ENCODE measurements around the gene DCC.

The DCC gene

DNA sequence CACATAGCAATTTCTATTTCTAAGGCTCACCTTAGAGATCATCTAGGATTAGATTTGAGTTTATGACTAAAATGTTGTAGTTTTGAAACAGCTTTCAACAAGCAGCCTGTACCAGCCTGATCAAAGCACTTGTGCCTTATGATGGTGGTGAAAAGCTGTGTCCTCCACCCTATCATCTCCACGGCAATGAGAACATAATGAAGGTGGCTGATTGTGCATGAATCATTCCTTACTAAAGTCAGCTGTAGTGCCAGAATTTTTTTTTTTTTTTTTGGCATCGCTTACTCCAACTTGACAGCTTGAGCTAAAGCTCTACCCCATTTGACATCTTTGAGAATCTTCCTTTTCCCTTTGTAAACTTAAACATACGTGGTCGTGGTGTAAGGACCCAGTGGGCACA, 86.0 kb downstream of the DCC start:
- no peak for DNase-seq

DNA sequence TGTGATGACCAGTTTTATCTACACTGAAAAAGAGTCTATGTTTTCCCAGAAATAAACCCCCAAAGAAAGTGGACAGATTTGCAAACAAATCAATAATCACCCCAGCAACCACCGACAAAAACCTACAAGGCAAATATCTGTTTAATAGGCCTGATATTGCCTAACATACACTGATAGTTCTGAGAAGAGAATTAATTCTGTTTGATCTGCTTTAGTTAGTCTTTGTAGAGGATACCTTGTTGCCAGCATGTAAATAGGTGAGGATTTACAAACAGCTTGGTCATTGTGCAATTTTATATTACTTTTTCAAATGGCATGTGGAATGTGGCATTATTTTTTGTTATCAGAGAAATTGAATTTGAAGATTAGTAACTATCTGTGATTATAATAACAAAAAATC, 86.5 kb downstream of the DCC start:
- no peak for DNase-seq

DNA sequence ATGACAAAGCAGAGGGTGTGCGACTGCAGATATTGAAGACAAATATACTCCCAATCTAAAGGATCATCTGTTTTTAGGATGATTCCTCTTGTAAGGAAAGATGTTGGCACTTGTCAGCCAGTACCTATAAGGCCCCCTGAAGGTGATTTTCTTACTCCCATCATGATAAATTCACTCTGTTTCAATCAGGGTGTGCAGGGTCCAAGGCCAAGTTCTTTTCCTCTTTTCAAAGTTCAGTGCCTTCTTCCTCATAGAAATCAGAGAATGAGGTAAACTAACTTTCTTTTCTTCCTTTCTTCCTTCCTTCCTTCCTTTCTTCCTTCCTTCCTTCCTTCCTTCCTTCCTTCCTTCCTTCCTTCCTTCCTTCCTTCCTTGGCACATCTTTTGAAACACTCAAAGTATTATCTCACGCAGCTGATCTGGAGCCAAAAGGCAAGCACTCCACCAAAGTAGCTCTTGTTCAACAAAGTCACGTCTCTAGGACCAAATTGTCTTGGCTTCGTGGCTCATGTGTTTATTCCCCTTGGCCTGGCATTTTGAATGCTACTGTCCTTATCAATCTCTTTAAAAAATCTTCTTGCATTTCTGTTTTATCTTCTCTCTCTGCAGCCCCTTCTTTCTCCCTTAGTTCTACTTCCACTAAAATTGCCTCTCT, 87.7 kb downstream of the DCC start:
- DNase-seq = no peak

DNA sequence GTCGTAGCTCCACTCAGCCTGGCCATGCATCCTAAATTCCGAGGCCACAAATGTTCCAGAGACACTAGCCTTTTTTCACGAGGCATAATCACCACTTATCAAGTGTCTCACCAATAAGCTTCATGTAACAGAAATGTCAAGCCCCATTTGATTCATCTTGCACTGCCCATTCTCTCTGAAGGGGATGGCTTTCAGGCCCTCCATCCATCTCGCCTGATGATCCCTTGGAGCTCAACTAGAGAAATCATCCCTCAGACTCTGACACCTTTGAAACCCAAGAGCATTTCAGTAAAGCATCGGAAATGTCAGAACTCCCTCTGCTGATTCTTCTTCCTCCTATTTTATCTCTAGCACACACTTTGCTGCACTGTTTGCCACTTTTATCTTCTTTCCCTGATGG, 91.7 kb downstream of the DCC start:
- no peak for DNase-seq

DNA sequence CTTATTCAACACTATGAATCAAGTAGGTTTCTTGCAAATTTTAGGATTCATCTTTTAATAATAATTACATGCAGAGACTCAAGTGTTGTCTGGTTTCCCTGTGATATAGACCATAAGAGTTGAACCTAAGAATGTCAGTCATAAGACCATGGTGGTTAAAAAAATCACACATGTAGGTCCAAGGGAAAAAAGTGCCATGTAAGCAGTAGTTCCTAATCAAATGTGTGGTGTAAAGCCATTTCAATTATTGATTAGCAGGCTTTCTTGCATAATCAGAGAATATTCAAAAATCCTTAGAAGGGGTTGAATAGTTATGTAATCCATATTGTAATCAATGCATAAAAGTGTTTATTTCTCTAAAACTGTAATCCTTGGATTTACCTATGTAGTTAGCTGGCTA, 93.8 kb downstream of the DCC start:
- DNase-seq = no peak

DNA sequence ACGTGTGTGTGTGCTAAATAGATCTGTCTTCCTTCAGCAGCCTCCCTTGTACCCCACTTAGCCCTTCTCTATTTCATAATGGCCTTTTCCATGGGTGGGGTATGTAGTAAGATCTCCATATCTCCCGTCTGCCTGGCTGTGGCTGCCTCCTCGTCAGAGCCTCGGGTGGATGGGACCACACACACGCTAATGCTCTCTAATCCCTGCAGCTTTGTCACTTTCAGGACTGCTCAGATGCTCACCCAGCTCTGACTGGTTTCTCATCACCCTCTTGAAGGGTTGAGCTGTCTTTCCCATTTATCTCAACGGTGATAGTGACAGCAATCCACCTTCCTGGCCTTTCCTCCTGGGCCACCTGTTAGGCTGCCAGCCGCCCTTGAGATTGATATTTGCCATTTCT, 95.3 kb downstream of the DCC start:
- no peak for DNase-seq

DNA sequence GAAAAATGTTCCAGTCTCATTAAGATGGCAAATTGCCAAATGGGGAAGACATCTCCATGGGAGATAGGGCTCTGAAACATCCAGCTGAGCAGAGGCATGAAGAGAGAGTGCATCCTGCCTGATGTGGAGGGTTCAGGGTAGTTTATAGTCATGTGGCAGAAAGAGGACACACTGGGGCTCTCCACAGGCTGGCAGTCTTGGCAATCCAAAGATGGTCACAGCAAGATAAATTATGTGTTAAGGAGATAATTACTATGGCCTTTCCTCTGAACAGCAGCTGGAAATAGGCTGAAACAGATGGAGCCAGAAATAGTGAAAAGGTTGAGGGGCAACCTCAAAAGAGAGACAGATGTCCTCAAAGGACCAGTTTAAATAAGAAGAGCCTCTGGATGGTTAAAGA, 97.2 kb downstream of the DCC start:
- no peak for DNase-seq

DNA sequence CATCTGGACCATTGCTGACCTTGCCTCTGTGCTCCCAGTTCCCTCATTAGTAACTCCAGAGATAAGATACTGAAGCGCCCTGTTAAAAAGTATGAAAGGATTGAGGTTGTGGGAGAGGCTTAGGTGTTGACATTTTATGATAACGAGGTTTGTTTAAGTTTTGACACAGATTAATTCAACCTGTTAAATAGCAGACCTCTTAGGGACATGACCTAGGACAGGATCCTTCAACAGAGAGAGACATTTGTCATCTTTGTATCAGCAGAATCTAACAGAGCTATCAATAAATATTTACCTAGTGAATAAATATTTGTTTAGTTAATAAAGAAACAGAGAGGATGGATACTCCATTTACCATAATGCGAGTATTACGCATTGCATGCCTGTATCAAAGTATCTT, 99.5 kb downstream of the DCC start:
- no peak for DNase-seq

DNA sequence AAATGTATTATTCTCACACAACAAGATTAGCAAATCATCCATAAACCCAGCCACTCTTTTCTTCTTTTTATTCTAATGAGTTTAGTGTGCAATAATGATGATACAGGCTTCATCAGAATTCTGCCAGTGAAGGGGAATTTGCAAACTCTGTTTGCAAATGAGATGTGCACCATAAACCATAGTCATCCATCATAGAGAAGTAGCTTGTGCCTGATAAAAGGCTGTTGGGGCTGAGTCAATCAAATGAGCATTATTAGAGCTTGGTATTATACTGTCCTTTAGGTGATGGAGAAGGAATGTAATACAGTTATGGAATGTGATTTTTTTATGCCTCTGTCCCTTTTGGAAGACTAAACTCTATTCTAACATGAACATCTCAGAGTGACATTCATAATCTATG, 101.8 kb downstream of the DCC start:
- DNase-seq = no peak

DNA sequence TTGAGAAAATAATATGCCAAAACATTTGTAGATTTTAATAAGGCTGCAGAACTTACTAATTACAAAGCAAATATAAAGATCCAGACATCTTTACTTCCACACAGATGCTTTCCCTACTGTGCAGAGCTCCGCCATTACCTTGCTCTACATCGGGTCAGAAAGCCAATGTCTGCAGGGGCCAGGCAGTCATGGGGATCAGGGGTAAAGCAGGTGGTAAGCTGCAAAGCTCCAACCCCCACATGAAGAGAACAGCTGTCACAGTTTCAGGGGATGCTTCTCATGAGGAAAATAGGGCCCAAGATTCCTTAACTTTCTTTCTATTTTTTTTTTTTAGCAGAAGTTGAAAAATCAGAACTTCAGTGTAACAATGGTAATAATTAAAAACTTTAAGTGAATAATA, 102.7 kb downstream of the DCC start:
- DNase-seq = no peak

DNA sequence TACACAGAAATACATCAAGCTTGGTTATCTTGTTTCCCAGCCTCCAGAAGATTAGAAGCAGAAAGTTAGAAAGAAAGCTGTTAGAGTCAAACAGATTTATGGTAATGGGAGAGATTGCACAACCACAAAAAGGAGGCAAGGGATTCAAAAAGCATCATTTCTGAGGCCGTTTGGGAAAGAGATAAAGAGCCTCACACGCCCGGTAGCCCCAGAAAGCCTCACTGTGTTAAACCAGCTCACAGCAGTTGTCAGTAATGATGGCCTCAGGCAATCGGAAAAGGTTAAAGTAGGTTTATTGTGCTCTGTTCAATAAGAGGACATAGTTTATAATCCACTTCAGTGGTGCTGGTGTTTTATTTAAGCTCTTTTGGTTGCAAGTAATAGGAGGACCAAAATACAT, 111.3 kb downstream of the DCC start:
- DNase-seq = no peak

DNA sequence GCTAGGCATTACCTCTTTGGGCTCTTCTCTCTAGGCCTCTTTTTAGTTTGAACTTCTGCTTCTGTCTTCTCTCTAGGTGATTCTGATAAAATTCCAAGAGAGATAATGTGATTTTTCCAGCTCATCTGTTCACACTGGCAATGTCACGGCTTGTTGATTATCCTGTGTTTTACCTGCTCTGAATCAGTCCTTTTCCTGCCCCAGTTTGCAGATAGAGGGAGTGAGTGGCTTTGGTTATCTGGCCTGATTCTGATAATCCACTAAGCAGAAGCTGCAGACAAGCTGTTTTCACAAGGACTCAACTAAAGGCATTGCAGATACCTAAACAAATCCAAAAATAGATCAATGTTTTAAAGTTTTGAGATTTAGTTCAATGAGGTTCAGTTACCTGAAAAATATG, 111.9 kb downstream of the DCC start:
- no peak for DNase-seq

DNA sequence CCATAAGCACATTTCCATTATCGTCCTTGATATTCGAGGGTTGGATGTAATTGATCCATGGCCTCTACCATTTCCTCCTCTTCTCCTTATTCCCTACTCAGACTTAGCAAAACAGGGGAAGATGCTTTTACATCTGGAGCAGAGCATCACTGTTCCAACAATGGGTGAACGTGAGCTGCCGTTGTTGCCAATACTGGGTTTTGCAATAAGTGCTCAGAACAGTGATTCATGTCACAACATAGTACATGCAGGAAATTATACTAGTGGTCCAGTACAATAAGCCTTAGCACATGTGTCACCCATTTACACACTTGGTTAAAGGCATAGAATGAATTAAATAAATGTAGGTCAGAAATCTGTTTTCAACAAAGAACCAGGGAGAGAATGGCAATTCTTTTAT, 112.4 kb downstream of the DCC start:
- no peak for DNase-seq

DNA sequence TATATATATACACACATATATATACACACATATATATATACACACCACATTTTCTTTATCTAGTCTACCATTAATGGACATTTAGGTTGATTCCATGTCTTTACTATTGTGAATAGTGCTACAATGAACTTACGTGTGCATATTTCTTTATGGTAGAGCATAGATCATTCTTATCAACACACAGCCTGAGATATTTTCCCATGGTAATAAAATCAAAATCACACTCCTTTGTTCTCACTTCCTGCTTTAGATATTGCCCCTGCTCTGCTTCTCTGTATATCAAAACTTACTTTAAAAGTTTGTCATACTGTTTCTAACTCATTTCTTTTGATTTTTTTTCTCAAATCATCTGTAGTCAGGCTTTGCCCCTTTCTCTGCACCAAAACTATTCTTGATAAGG, 119.9 kb downstream of the DCC start:
- DNase-seq = no peak

DNA sequence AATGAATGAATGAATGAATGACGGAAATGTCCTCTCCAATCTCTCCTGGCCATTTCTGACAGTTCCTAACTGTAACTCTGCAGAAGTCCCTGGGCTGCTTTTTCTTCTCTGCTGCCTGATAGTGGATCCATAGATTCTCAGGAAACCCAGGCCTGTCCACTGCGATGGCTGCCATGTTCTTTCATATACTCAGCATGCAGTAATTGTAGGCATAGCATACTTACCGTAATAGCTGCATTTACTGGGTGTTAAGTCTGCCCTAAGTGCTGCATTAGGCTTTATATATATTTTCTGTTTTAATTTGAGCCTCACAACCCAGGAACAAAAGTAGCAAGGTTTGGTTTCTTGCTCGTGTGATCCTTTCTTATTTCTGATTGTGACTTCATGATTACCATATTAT, 122.9 kb downstream of the DCC start:
- no peak for DNase-seq

DNA sequence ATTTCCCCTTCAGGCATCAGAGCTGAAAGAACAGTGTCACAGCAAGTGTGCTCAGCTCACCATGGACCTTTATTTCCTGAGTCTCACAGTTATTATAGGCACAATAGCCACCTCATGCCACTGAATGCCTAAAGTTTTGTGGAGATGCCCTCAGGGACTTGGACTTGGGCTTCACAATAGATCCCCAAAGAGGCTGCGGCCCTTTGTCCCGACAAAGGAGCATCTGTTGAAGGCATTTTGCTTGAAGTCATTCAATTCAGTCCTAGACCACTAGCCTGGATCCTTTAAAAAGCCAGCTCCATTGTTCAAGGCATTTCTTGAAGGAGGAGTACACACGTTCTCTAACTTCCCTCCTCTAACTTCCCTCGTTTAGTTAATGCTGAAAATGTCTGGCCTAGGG, 125.4 kb downstream of the DCC start:
- no peak for DNase-seq

DNA sequence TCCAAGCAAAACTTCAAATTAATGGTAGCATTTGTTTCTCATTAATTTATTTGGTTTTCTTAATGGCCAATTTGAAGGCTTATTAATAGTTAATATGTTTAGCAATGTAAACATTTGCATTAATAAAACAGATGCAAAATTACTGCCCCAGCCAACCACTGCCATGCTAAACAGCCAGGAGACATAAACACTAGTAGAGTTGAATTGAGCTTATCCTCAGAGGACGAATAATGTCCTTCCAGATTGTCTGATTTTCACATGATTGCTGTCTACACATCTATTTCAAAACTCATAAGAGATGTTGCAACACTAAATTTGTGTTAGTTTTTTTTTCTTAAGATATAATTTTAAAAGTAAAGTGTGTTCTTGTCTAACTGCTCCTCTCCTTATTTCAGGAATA, 128.5 kb downstream of the DCC start:
- no peak for DNase-seq

DNA sequence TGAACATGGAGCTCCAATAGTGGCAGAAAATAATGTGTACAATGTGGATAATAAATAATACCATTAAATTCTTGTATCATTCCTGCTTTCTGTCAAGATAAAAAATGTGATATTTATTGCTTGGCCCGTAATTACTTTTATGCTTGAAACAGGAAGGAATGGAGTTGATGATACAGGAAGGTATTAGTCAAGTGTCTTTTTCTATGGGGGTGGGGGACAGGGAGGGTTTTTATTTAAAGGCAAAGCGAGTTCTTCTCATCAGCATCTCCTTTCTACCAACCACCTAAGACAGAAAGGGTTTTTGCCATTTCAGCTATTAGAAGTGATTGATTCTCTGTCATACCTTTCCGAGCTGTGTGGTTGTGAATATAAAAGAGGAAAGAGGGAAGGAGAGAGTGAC, 135.3 kb downstream of the DCC start:
- DNase-seq = no peak

DNA sequence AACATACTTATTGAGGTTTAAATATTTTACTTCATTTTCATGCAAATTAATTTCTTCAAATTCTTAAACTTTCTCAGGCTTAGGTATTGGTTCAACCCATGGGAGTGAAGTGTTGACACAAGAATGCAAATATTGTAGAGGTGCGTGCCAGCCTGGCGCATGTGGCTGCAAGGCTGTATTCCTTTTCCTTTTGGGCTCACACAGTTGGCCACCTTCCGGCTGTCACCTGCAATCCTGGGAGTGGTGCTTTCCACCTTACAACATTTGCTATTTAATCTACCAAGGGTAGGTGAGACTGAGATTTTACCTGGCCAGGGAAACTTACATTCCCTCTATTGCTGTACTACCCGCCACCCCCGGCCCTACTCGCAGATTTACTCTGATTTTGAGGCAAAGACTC, 141.1 kb downstream of the DCC start:
- DNase-seq = no peak

DNA sequence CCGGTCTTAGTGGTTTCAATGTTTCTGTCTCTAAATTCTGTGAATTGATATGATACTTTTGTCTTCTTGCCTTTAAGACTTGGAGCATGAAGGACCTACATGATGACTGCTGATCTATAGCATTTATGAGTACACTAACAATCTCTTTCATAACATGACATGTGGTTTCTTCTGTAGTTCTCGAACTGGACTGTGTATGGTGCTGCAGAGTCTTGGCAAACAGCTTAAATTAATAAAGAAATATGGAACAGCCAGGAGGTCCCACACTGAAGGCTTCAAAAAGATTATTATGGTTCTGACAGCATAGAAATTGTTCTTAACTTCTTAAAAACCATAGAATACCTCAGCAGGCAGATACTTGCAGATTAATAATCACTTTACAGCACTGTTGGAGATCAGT, 145.0 kb downstream of the DCC start:
- DNase-seq = no peak

DNA sequence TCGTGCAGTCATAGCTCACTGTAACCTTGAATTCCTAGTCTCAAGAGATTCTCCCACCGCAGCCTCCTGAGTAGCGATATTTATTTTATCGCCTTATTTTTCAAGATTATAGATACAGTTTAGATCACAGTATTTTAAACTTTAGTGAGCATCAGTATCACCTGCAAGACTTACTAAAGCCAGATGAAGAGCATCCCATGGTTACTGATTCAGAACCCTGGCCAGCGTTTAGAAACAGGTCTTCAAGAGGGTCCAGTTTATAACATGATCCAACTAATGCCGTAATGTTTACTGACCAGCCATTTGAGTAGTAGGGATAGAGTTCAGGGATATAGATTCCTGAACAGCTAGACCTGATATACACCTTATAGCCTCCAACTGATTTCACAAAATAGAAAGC, 146.1 kb downstream of the DCC start:
- DNase-seq = no peak

DNA sequence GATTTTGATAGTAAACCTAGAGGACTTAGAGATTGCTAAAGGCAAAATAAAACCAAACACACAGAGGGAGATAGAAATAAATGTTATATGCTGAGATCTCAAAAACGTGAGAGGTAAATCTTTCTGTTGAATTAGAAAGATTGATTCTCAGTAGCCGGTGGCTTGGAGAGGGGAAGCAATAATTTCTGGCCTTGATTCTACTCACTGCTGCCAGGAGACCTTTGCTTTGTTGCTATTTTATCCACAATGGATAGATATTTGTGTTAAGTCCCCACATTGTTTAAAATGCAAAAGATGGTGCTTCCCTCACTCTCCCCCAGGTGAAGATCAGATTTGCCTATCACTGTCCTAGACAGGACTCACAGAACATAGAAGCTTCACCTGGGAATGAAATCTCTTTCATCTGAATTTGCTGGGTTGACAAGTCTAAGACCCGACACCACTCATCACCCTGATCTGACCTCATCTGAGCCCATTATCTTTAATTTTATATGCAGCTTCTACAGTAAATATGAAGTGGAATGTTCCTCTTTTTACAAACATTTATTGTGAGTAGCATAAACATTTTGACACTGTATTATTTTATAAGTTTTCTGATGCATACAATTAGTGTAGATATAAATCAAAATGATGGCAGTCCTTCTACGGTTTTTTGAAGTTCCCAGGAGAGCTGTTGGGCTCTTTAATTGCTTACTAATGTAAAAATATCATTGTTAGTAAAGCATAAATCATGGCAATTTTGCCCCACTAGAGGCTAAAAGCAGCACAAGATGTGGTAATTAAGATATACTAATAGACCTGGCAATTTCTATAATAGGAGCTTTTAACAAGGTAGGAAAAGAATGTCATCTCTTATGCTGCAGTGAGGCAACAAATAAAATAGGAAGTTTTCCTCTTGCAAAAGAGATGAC, 149.7 kb downstream of the DCC start:
- DNase-seq = no peak

DNA sequence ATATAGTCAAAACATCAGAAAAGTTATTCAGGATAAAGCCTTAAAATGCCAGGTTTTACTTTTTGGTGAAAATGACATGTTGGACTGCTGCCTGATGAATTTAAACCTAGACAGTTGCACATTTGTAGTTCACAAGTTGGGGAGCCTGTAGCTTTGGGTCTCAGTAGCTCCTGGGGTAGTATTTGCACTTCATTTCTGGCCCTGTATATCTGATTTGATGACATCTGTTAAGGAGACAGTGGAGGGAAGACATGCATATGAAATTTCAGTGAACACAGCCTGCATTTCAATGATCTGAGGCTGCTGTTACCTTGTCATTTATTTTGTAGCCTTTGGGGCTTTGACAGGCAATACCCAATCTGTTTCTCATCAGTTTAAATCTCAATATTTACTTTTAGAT, 156.4 kb downstream of the DCC start:
- DNase-seq = no peak

DNA sequence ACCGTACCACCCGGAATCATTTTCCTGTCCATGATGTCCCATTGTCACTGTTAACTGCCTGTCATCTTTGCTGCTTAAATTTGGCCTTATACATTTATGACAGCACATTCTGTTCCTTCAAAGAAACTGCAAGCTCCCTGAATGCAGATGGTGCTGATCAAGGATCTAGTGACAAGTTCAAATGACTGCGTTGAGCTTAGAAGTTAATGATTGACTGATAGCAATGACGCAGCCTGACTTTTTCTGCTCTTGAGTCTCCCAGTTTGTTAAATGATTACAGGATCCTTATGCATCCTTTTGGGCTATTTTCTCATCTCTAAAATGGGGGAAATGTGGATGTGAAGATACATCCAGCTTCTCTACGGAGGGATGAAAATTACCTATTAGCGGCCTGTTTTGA, 159.0 kb downstream of the DCC start:
- DNase-seq = no peak

Data from hypothalamus (tissue), 51 donors.